Activated gamma-delta T cell (primary cell): ENCODE measurements around the gene SEPTIN5.
A peak's percentile ranks its signal among the peaks of the same experiment; 100 is the strongest.

Experiments
- DNase-seq: peaks from one replicate; lab custom pipeline; 2025; lab: John Stamatoyannopoulos, UW

SEPTIN5 gene

GRCh38 chr22:19748991-19749664, 34.8 kb downstream of the SEPTIN5 start:
- DNase-seq: no peak

DNA sequence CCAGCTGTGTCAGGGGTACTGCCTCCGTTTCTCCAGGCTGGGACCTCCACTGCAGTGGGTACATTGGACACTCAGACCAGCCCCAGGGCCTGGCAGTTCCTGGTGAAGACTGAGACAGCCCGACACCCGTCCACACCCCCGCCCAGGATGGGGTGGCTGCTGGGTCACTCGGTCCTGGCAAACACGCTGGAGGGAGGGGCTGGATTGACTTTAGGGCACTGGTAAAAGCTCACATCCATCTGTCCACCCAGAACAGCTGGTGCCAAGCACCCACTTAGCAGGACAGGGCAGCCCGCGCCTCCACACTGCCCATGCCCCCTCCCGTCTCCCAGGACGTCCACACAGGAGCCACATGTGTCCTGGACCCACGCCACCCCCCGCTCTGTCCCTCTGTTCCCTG, 35.6 kb downstream of the SEPTIN5 start:
- no peak for DNase-seq

DNA sequence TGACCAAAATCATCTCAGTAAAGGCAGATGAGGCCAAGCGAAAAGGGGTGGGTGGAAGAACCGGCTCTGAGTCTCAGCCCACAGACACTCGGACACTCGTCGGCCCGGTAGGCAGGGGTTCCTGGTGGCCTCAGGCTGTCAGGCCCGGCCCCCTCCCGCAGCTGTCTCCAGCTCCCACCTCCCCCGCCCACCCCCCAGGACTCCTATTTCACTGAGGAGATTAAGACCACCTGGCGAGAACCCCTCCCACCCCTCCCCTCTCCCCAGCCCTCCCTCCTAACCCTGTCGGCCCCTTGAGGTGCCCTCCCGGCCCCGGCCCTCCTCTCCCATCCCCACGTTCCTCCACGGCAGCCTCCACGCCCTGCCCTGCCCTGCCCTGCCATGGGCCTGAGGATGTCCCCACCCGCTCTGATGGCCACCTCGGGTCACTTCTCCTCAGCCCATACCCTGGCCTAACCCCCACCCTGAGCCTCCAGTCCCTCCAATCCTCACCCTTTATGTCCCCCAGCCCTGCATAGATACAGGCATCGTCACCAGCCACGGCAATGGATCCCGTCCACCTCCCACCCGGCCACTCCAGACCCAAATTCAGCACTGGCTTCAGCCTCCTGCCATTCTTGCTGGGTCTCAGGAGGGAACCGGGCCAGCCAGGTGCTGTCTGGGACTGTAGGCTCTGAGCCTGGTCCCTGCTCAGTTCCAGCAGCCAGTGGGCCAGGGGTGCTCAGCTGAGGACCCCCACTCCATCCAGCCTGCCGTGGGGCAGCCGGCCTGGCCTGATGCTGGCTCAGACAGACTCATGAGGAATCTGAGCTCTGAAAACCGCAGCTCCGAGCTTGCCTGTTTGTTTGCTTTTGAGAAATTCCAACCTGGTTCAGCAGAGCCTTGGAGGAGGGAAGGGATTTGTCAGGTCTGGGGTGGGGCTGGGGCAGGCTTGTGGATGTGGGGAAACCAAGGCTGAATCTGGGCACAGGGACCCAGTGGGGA, 36.5 kb downstream of the SEPTIN5 start:
- DNase-seq: no peak

DNA sequence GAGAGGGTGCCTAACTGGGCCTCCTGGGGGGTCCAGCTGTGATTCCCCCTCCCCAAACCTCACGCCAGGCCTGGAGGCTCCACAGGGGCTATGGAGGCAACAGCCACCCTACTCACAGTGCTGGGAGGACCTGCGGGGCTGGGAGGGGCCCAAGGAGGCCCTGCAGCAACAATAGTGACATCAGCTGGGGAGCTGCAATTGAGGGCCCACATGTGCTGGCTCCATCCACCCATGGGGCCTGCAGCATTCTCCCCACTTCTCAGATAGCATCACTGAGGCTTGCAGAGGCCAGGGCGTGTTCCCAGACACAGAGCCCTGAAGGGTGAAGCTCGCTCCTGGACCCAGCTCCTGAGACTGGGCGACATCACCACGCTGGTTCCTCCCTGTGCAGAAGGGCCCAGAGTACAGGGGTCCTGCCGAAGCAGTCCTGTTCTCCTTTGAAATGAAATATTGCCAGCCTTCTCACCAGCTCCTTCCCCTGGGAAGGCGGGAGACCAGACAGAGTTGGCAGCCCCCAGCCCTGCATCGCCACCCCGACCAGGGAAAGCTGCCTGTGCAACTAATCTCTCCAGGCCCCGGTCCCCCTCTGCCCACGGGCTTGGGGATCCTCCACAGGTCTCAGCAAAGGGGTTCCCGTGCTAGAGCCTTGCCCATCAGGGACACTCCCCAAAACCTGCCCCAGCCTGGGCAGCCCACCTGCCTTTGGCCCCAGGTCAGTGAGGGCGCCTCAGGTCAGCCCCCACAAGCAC, 37.4 kb downstream of the SEPTIN5 start:
- DNase-seq: no peak

GRCh38 chr22:19753090-19753842, 39.0 kb downstream of the SEPTIN5 start:
- DNase-seq: no peak

DNA sequence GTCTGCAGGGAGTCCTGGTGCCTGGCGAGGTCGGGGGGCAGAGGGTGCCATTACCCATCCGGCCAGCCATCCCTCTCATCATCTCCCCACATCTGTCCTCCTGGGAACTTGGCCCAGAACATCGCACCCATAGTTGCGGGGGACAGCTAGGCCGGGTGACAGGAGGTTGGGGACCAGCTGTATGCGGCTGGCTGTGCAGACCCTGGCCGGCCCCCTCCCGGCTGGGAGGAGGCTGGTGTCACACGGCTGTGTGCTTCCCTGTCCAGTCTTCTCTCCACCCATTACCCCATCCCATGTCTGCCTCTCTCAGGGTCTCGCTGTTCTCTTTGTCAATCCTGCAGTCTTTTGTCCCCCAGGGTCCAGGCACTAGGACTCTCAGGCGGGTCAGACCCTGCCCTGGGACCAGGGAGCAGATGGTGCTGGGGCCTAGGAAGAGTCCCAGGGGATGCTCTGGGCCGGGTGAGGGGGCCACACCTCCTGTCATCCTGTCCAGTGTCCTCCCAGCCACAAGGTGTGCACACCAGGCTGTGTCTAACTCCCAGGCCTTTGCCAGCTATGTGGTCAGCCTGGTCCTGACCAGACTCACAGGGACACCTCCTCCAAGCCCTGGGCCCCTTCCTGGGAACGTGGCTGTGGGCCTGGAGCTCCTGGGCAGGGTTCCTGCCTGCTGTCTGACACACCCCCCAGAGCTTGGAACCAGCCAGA, 39.8 kb downstream of the SEPTIN5 start:
- no peak for DNase-seq

GRCh38 chr22:19754701-19755144, 40.4 kb downstream of the SEPTIN5 start:
- DNase-seq: no peak

DNA sequence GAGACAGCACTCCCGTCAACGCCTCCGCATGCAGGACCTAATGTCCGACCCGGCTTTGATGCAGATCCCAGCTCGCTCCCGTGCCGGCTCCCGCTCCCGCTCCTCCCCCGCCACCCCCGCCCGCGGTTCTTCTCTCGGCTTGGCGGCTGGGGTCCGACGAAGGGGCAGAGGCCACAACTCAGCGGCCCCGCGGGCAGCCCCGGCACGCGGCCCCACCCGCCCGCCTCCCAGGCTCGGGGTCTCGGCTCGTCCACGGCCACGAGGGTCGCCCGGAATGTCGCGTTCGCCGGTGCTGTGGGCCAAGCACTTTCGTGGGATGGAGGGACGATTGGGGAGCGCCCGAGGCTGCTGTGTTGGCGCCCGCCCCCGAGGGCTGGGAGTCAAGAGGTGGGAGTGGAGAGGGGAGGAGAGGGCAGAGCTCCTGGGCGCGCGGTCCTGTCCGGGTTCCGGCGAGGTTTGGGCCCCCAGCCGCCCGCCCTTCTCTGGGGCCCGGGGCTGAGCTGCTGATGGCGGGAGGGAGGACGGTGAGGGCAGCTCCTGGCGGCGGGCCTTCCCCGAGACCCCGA, 40.9 kb downstream of the SEPTIN5 start:
- no peak for DNase-seq

DNA sequence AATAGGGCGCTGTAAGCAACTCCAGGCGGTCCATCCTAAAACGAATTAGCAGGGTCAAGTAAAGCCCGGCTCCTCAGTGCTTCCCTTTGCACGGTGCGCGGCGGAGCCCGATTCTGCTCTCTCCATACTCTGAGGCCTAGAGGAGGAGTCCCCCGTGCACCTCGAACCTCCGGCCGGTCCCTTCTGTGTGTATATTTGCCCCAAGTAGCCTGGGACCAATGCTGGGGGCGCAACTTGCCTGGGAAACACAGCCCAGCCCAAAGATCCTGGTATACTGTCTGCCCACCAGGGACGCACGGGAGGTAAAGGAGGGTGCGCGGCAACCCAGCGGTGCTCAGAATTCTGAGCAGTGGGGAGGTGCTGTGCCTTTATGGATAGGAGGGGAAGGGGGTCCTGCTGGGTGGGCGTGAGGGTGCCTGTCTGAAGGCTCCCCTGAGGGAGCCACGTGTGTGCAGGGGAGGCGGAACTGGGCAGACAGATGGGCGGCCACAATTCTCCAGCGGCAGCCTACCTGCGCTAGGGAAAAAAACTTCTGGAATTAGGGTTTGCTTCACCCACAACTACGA, 41.5 kb downstream of the SEPTIN5 start:
- DNase-seq: no peak

DNA sequence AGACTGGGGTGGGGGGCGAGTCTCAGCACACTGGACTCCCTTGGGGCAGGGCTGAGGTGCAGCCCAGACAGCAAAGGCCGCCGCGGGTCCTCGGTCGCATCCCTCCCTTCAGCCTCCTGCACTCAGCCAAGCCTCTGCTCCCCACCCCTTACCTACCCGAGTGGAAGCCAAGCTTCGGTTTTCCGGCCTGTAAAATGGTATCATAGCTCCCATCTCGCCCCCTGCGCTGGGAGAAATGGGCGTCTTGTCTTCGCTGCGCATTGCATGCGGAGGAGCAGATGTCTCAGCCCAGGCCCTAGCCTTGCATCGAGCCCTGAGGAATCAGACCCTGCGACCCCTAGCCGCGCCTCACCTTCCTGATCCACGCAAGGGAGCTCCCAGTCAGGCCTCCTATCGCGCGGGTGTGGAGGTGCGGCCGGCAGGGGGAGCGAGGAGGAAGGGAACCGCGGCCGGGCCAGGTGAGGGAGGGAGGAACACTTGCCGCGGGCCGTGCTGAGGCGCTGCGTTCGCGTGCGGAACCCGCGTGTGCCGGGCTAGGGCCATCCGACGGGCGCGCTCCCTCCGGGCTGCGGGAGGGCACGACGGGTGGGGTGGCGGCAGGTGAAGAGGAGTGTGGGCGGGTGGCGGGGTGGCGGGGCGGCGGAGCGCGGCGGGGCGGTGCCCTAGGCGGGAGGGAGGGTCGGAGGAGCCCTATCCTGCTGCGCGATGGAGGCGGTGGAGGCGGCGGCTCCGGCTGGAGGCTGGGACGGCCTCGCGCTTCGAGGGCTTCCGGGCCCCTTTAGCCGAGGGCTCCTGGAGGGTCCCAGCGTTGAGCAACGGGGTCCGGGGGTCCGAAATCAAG, 42.2 kb downstream of the SEPTIN5 start:
- peak; percentile 27 for DNase-seq

GRCh38 chr22:19757140-19757984, 43.1 kb downstream of the SEPTIN5 start:
- no peak for DNase-seq

- DNase-seq: no peak
Measured at GRCh38 chr22:19757985-19758895, 43.9 kb downstream of the SEPTIN5 start.

DNA sequence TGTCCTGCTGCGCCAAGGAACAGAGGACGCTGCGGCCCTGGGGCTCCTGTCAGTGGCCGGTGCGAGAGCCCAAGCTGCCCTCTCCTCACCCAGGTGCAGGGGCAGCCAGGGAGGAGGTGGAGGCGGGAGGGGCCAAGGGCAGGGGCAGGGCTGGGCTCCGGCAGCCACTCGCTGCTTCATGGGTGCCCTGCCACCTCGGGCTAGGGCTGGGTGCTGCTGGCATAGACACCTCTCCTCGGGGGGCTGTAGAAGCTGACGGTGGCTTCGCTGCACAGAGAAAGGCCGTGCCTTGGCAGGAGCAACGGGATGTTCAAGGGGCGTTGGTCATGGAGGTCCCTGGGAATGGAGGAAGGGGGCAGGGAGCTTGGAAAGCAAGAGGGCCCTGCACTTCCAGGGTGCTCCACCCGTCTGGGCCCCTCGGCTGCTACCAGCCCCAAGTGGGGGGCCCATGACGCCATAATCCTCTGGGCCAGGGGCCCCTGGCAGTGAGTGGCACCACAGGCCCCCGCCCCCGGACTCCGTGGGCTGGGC, 44.7 kb downstream of the SEPTIN5 start:
- DNase-seq: no peak

- no peak for DNase-seq
Measured at GRCh38 chr22:19759427-19760057, 45.2 kb downstream of the SEPTIN5 start.

DNA sequence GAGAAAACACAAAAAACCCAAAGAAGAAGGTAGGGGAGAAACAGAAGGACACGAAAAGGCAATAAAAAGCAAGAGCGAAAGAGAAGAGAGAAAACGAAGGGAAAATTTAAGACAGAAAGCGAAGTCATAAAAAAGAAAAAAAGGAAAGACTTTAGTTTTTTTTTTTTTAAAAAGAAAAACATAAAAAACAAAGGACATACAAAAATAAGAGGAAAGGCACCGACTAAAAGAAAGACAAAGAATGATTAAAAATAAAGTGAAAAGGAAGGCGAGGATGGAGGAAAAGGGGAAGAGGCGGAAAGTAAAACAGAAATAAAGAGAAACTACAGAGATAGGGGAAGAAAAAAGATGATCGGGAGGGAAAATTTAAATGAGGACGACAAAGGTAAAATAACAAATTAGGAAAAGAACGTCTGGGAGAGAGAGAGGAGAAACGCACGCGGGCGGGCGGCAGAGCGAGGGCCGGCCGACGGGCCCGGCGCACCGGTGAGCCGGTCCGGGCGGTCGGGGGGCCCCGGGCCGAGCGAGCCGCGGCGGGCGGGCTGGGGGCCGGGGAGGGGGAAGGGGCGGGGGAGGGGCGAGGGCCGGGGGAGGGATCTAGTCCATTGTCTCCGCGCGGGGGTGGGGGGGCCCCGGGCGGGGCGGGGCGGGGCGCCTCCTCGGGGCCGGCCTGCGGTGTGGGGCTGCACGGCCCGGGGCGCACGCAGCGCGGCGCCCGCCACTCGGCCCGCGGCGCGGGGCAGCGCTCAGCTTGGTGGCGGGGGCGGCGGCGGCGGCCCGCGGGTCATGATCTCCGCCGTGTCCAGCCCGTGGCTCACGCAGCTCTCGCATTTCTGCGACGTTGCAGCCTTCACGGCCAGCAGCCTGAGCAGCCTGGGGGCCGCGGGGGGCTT, 46.0 kb downstream of the SEPTIN5 start, which contains the start of gene TBX1:
Gene TBX1, plus strand, starts transcription at position 721 of the 893 bp plus-strand sequence. Its CDS starts 66 bp downstream, at position 787.
- no peak for DNase-seq
